Astrocyte (in vitro differentiated cells and primary cell): ENCODE results near the gene NCAM2. TPM values are rescaled to one million over a fixed set of nuclear protein-coding genes. Genes with fewer than 3 reads are reported as not detected.
A peak's percentile ranks its signal among the peaks of the same experiment; 100 is the strongest.

Experiments used
- DNase-seq: peaks from one replicate; pipeline ENCODE4 v3.0.0-alpha.2; 2010; ENCODE audit warnings: low read depth
- FAIRE-seq: peaks from 2 replicates; lab custom pipeline; 2011; peaks lifted over from hg19 to GRCh38; lab: Jason Lieb, UNC
- H2AFZ ChIP-seq: 2 replicates; pipeline ENCODE4 v1.6.0; 2012; ENCODE audit warnings: low read depth, low read length, inconsistent platforms
- H3K27ac ChIP-seq: 2 replicates; pipeline ENCODE4 v1.5.1; 2011; ENCODE audit warnings: low read depth, low read length, inconsistent platforms
- H3K27me3 ChIP-seq: 2 replicates; pipeline ENCODE4 v1.6.0; 2011; ENCODE audit warnings: low read length, inconsistent platforms; ENCODE audit not compliant: insufficient read depth
- H3K36me3 ChIP-seq: 2 replicates; pipeline ENCODE4 v1.5.1; 2011; ENCODE audit warnings: low read length, inconsistent platforms; ENCODE audit not compliant: insufficient read depth
- H3K4me1 ChIP-seq: 2 replicates; pipeline ENCODE4 v1.5.1; 2011; ENCODE audit warnings: low read length, inconsistent platforms; ENCODE audit not compliant: insufficient read depth
- H3K4me2 ChIP-seq: 2 replicates; pipeline ENCODE4 v1.6.0; 2012; ENCODE audit warnings: low read length, inconsistent platforms
- H3K4me3 ChIP-seq: 2 replicates; pipeline ENCODE4 v1.5.1; 2011; ENCODE audit warnings: low read depth, mild to moderate bottlenecking, low read length, inconsistent platforms; ENCODE audit not compliant: insufficient read depth
- H3K79me2 ChIP-seq: 2 replicates; pipeline ENCODE4 v1.6.0; 2012; ENCODE audit warnings: mild to moderate bottlenecking, low read length, inconsistent platforms; ENCODE audit not compliant: insufficient read depth
- H3K9ac ChIP-seq: 2 replicates; pipeline ENCODE4 v1.6.0; 2012; ENCODE audit warnings: mild to moderate bottlenecking, low read length, inconsistent platforms
- H3K9me3 ChIP-seq: 2 replicates; pipeline ENCODE4 v1.5.1; 2012; ENCODE audit warnings: low read depth, mild to moderate bottlenecking, low read length, inconsistent platforms; ENCODE audit not compliant: insufficient read depth
- H4K20me1 ChIP-seq: 2 replicates; pipeline ENCODE4 v1.6.0; 2012; ENCODE audit warnings: low read length, inconsistent platforms; ENCODE audit not compliant: insufficient read depth
- H3K27ac Mint-ChIP-seq: one replicate; pipeline ENCODE4 v1.8.0; 2021; ENCODE audit warnings: mild to moderate bottlenecking, mixed read lengths; ENCODE audit not compliant: unreplicated experiment
- H3K27me3 Mint-ChIP-seq: one replicate; pipeline ENCODE4 v1.8.0; 2021; ENCODE audit warnings: low read depth, mixed read lengths; ENCODE audit not compliant: unreplicated experiment
- H3K36me3 Mint-ChIP-seq: one replicate; pipeline ENCODE4 v1.8.0; 2021; ENCODE audit warnings: low read depth, mixed read lengths; ENCODE audit not compliant: unreplicated experiment
- H3K4me1 Mint-ChIP-seq: one replicate; pipeline ENCODE4 v1.8.0; 2021; ENCODE audit warnings: low read depth, mixed read lengths; ENCODE audit not compliant: unreplicated experiment
- H3K4me3 Mint-ChIP-seq: one replicate; pipeline ENCODE4 v1.8.0; 2021; ENCODE audit warnings: mild to moderate bottlenecking, moderate library complexity, mixed read lengths; ENCODE audit not compliant: unreplicated experiment
- H3K9me3 Mint-ChIP-seq: one replicate; pipeline ENCODE4 v1.8.0; 2021; ENCODE audit warnings: mild to moderate bottlenecking, mixed read lengths; ENCODE audit not compliant: unreplicated experiment
- EZH2 ChIP-seq: IDR thresholded peaks from 2 replicates; pipeline ENCODE4 v1.6.1; 2012; ENCODE audit warnings: mild to moderate bottlenecking, low read length, inconsistent platforms; ENCODE audit not compliant: insufficient read depth
- total RNA-seq: library from RNA; stranded (reverse); gene quantifications from 2 replicates; pipeline ENCODE4 v1.2.1, GENCODE V29; 2021
- TF ChIP-seq, protein P1 (sequence below): IDR thresholded peaks from 2 replicates; pipeline ENCODE4 v1.5.1; 2011; ENCODE audit warnings: low read depth, mild to moderate bottlenecking, inconsistent platforms, low read length, moderate library complexity; ENCODE audit not compliant: insufficient read depth

NCAM2 gene
- total RNA-seq, 1 donor from 2014 or later = 6.8 TPM

DNA sequence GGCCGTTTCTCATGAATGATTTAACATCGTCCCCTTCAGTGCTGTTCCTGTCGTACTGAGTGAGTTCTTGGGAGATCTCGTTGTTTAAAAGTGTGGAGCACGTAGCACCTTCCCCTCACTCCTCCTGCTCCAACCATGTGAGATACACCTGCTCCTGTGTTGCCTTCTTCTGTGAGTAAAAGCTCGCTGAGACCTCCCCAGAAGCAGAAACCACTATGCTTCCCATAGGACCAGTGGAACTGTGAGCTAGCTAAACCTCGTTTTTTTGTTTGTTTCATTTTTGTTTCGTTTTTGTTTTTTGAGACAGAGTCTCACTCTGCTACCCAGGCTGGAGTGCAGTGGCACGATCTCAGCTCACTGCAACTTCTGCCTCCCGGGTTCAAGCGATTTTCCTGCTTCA is 198.6 kb downstream of the NCAM2 start:
- Mint-ChIP-seq H3K4me1 (peaks cover 20% of the 10 kb centered on the region), H3K4me3 (no peak overlapping the region), H3K9me3 (no peaks in the 10 kb centered on the region), H3K27ac (no peak overlapping the region), H3K27me3 (no peaks in the 10 kb centered on the region), H3K36me3 (no peaks in the 10 kb centered on the region)
- no peak for TF ChIP-seq EZH2
- TF ChIP-seq, protein P1, sequence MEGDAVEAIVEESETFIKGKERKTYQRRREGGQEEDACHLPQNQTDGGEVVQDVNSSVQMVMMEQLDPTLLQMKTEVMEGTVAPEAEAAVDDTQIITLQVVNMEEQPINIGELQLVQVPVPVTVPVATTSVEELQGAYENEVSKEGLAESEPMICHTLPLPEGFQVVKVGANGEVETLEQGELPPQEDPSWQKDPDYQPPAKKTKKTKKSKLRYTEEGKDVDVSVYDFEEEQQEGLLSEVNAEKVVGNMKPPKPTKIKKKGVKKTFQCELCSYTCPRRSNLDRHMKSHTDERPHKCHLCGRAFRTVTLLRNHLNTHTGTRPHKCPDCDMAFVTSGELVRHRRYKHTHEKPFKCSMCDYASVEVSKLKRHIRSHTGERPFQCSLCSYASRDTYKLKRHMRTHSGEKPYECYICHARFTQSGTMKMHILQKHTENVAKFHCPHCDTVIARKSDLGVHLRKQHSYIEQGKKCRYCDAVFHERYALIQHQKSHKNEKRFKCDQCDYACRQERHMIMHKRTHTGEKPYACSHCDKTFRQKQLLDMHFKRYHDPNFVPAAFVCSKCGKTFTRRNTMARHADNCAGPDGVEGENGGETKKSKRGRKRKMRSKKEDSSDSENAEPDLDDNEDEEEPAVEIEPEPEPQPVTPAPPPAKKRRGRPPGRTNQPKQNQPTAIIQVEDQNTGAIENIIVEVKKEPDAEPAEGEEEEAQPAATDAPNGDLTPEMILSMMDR = no peak
- peaks cover 24% of the 10 kb centered on the region for H3K4me1 ChIP-seq
- no peak for DNase-seq
- H2AFZ ChIP-seq = no peak overlapping the region
- no peaks in the 10 kb centered on the region for H3K79me2 ChIP-seq
- no peak overlapping the region for H3K4me2 ChIP-seq
- no peak overlapping the region for H3K4me3 ChIP-seq
- FAIRE-seq = no peak
- peak overlapping the region; percentile 70 for H3K27ac ChIP-seq
- H3K36me3 ChIP-seq = no peaks in the 10 kb centered on the region
- no peaks in the 10 kb centered on the region for H3K27me3 ChIP-seq
- no peaks in the 10 kb centered on the region for H4K20me1 ChIP-seq
- no peaks in the 10 kb centered on the region for H3K9me3 ChIP-seq
- no peak overlapping the region for H3K9ac ChIP-seq

DNA sequence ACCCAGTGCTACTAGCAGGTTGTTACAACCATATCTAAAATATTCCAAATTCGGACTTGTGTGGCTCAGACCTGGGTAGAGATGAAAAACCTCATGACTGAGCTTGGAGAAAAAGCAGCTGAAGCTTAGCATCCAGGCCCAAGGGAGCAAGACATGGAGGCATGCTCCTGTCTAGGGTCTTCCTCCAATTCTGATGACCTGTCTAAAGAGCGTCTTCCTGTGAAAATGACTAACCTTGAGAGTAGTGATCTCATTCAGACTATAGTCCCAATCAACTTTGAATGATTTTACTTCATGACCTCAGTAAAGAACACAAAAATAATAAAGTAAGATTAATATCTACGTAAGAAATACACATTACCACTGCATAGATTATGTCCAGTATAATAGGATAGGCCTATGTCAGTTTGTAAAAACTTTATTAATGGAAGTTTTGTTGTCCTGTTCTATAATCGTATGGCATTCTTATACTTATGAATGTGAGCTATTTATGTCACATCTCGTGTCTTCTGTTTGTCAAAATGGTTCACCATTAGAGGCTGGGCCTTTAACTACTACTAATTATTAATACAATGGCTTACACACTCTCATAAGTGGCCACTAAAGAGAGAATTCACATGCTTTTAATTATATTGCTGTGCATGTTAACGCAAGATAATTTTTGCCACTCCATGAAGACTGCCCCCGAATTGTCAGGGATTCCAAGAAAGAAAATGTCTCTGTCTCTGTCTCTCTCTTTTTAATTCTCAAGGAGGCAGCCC is 201.3 kb downstream of the NCAM2 start:
- Histone ChIP-seq H3K36me3 (no peaks in the 10 kb centered on the region), H3K4me1 (peaks cover 24% of the 10 kb centered on the region), H3K79me2 (no peaks in the 10 kb centered on the region), H3K9ac (peak overlapping the region; percentile 62), H3K4me2 (peak overlapping the region; percentile 63), H3K9me3 (no peaks in the 10 kb centered on the region), H3K27me3 (no peaks in the 10 kb centered on the region), H3K27ac (peak overlapping the region; percentile 91), H3K4me3 (no peak overlapping the region), H4K20me1 (no peaks in the 10 kb centered on the region), H2AFZ (no peak overlapping the region)
- H3K36me3 Mint-ChIP-seq = no peaks in the 10 kb centered on the region
- FAIRE-seq (peak; percentile 37), DNase-seq (no peak)
- peak overlapping the region; percentile 99 for H3K27ac Mint-ChIP-seq
- TF ChIP-seq, protein P1 = no peak
- TF ChIP-seq EZH2 = no peak
- H3K4me3 Mint-ChIP-seq = no peak overlapping the region
- H3K9me3 Mint-ChIP-seq = no peaks in the 10 kb centered on the region
- H3K27me3 Mint-ChIP-seq = no peaks in the 10 kb centered on the region
- H3K4me1 Mint-ChIP-seq = peaks cover 16% of the 10 kb centered on the region
